AG08395 (cell line): ENCODE measurements around the gene CEP162.
"Not testable (repeated sequence)": the region's sequence is repeated elsewhere in the genome, so short reads cannot be mapped to it uniquely, and the experiment has no call there.

Experiments
- DNase-seq: peaks from one replicate; pipeline ENCODE4 v3.0.0; 2012; ENCODE audit warnings: mixed read lengths, low spot score

CEP162 gene

DNA sequence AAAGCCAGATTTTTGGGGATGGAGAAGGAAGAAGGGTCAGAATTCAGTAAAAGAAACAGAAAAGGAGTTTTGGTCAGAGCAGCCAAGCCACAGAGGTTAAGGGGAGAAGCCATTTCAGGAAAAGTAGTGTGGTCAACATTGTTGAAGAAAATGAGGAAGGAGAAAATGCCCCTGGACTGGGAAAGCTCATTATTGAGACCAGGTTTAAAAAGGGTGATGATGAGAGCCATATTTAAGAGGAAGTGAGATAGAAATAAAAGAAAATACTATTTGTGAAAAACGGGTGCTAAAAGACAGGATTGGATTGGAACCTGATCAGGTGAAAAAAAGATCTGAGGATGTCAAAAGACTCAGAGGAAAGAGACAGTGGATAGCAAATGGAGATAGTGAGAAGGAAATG, 75.8 kb downstream of the CEP162 start:
- no peak for DNase-seq

DNA sequence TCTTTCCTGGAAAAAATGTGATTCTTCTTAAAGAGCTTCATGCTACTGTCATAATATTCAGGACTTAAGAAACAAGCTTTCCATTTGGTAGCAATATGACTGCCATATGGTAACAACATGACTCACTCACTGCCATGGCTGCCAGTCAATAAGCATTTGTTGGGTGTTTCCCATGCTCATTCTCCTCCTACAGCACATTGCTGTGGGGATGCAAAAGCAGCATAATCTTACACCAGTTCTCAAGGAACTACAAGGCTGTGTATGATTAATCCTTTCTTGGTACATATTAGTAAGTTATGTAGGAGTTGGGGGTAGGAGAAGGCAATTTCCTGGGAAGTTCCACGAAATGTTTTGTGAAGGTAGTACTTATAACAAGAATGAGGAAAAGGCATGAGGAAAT, 76.7 kb downstream of the CEP162 start:
- DNase-seq: peak; percentile 64

DNA sequence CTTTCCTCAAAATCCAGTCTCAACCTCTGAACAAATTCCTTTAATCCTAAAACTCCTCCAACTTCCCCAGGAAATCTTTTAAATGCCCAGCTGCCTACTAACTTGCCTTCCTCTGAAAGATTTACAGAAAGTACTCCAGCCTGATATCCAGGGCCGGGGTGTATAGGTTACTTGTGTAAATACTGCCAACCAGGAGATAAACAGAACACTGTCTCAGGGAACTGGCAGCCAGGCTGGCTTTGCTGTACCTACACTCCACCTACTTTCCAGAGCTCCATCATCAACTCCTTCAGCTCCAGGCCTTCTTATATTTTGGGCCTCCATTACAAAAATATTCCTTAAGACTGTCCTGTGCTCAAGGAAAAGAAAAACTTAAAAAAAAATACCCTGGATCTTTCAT, 85.9 kb downstream of the CEP162 start:
- no peak for DNase-seq

GRCh38 chr6:84139311-84139710, 88.1 kb downstream of the CEP162 start:
- DNase-seq: no peak

DNA sequence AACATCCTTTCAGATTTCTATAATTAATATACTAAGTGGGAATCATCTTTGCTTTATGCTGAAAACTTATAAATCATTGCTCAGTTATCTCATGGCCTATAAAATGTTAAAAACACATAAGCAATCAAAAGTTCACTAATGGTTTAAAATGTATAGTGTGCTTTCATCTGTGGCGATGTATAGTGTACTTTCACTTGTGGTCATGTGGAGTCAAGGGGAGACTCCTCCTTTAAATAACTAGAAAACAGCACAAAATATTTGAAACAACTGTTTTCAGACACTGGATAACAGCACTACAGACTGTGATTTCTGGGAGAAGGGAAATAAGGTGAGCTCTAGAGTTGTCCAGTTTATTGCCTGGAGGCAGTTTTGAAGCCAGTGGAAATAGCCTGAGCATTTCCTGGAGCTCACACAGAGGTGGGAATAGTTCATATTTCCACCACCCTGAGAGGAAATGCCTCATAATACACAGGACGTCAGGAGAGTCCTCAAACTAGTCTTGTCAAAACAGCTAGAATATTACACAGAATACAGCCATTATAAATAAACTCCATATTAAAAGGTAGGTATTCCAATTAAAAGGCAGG, 89.4 kb downstream of the CEP162 start:
- DNase-seq: no peak

- DNase-seq: no peak
Measured at GRCh38 chr6:84137051-84137375, 90.4 kb downstream of the CEP162 start.

DNA sequence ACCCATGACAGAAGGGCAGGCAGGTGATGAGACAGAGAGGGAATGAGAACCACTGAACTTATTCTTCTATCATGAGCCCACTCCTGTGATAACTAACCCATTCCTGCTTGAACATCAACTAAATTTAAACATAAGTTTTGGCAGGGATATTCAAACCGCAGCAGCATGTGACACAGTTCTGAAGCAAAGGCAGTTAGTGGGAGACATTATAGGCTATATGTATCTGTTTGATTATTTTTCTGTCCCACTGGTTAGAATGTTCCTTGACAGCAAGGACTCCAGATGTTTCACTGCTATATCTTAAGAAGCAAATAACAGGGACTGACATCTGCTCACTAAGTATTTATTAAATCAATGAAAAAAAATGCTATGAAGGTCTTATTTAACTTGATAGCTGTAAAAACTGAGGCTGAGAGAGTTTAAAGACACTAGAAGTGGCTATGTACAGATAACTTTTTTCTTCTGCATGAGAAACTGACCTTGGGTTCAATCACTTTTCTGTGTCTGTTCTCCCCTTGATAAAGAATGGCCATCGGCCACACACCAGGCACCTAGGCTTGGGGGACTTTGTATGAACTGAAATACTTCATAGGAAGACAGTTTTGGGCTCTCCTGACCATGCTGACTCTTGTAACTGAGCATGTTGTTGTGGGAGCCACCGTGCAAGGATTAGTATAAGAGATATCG, 90.9 kb downstream of the CEP162 start:
- DNase-seq: no peak

DNA sequence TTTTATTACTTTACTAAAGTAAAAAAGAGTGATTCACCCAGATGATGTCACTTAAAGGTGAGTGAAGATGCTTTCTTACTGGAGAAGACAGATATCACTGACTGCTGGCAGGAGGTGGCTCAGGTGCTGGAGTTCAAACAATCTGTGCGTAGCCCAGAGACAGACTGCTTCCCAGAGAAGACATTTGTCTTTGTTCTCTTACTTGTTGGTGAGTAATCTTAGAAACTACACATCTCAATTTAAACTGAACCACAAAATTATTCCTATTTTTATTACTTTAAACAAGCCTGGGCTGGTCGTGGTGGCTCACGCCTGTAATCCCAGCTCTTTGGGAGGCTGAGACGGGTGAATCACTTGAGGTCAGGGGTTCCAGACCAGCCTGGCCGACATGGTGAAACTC, 92.2 kb downstream of the CEP162 start:
- no peak for DNase-seq

DNA sequence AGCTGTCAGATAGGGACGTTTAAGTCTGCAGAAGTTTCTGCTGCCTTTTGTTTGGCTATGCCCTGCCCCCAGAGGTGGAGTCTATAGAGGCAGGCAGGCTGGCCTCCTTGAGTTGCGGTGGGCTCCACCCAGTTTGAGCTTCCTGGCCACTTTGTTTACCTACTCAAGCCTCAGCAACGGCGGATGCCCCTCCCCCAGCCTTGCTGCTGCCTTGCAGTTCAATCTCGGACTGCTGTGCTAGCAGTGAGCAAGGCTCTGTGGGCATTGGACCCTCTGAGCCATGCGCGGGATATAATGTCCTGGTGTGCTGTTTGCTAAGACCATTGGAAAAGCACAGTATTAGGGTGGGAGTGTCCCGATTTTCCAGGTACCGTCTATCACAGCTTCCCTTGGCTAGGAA, 94.1 kb downstream of the CEP162 start:
- DNase-seq: not testable (repeated sequence)

- DNase-seq: not testable (repeated sequence)
Measured at GRCh38 chr6:84129588-84129987, 97.9 kb downstream of the CEP162 start.

DNA sequence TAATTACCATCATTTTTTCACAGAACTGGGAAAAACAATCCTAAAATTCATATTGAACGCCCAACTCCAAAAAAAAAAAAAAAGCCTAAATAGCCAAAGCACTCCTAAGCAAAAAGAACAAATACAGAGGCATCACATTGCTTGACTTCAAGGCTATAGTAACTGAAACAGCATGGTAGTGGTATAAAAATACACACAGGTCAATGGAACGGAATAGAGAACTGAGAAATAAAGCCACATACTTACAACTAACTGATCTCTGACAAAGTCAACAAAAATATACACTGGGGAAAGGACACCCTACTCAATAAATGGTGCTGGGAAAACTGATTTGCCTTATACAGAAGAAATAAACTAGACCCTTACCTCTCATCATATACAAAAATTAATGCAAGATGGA, 104.3 kb downstream of the CEP162 start:
- no peak for DNase-seq

DNA sequence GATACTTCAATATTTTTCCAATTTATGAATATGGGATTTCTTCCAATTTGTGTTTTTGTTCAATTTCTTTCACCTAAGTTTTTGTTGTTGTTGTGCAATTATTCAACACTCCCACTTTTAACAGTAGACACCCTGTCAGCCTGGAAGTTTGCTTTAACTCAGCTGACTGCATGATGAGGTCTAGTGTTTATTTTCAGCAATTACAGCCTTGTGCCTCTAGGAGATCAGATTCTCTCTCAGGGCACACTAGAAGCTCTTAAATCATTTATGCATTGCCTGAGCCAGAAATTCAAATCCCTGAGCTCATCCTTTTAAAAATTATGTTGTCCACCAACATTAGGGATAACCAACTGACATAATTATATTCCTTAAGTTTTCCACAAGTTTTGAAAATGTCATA, 108.2 kb downstream of the CEP162 start:
- no peak for DNase-seq

DNA sequence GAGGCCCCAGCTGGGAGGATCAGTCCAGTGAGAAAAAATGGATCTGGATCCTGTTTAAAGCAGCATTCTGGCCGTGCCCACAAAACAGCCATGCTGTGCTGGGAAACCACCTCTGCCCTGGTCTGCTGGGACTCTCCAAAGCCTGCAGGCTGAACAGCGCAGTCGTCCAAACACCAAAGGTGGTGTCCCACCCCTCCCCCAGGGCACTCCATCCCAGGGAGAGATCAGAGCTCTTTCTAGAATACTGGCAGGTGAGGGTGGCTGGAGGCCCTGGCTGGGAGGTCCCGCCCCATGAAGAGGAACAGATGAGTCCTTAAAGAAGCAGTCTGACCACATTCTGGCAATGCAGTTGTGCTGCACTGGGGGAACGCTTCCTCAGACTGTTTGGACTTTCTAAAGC, 109.3 kb downstream of the CEP162 start:
- DNase-seq: no peak

GRCh38 chr6:84114933-84115594, 112.4 kb downstream of the CEP162 start:
- not testable (repeated sequence) for DNase-seq

DNA sequence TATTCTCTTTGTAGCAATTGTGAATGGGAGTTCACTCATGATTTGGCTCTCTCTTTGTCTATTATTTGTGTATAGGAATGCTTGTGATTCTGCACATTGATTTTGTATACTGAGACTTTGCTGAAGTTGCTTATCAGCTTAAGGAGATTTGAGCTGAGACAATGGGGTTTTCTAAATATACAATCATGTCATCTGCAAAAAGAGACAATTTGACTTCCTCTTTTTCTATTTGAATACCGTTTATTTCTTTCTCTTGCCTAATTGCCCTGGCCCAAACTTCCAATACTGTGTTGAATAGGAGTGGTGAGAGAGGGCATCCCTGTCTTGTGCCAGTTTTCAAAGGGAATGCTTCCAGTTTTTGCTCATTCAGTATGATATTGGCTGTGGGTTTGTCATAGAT, 116.1 kb downstream of the CEP162 start:
- DNase-seq: not testable (repeated sequence)

- no peak for DNase-seq
Measured at GRCh38 chr6:84107495-84107894, 119.9 kb downstream of the CEP162 start.

DNA sequence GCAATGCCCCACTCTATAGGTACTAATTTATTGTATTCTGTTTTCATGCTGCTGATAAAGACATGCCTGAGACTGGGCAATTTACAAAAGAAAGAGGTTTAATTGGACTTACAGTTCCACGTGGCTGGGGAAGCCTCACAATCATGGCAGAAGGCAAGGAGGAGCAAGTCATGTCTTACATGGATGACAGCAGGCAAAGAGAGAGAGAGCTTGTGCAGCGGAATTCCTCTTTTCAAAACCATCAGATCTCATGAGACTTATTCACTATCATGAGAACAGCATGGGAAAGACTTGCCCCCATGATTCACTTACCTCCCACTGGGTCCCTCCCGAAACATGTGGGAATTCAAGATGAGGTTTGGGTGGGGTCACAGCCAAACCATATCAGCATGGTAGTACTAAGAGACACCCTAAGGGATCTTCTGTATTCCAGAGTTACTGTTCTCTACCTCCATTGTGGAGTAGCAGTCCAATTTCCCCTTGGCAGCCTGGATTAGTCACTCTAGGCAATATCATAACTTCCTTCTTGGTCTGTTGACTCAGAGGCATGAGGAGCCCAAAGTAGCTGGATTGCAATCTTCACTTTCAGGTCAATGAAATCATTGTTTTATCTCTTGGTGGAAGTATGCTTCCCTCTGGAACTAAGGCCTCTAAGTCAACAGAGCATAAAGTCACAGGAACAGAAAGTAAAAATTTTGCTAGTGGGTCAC, 122.1 kb downstream of the CEP162 start:
- DNase-seq: peak; percentile 58

DNA sequence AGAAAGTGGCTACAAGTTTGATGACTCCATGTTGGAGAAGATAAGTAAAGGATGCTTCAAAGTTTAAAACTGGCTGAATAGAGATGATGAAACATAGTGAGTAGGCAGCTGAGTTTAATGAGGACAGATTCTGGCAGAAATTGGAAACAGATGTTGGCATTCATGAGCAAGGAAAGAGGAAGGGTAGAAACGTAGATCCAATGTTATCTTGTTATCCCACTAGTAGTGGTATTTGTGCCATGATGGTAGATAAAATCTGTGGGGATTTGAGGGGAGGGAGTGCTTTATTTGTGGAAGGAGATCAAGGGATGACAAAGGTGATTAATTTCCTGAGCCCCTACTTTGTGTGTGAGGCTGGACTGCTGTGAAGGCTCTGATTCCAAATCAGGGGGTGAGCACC, 124.4 kb downstream of the CEP162 start:
- peak; percentile 70 for DNase-seq

DNA sequence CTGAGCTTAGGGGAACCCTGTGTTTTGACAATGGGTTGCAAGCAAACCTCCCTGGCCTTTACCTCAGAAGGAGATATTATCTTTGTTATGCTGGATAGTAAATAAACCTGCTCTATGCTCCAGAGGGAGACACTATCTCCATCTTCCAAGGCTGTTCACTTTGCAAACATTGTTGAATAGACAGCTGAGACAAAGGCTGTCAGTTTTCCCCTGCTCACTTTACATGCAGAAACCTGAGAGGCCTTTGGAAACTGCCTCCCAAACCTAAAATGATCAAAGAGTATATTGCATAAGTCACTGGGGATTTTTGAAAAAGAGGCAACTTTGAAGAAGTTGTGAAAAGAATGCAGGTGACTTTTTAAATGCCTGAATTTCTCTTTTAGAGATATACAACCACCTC, 132.3 kb downstream of the CEP162 start:
- no peak for DNase-seq

DNA sequence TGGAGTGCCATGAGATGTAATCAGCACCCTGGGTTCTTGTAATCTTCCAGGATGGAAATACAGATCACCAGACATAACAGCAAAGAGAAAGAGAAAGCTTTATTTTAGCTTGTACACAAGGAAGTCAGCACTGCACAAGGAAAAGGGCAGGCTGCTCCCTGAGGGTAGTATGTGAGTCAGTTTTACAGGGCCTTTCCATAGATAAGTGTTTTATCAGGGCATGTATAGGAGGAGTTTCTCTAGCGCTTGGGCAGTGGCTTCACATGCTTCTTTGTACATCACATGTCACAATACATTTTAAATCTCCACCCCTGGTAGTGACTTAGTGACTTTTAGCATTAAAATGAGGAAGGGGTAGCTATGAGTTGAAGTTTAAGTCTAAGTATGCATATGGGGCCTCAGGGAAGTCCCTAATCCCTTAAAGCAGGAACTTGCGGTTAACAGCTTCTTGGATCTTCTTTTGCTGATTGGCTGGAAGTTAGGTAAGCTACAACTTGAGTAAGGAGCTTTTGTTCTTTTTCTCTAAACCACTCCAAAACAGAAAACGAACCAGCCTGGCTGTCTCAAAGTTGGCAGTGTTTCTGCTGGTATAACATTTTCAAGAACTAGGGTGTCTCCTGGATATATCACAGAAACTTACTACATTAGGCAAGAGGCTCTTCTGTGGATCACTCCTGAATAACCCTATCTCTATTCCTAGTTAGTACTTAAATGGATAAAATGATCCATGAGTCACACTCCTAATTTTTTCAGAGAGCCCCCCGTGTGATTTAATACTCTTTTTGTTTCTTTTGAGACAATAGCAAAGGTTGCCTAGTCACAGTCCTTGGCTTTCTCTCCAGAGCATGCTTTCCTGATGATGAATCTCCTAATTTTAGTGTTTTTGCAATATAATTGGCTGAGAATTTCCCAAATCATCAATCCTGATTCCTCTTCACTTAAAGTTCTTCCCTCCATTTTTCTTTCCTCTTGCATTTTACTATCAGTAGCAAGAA, 133.7 kb downstream of the CEP162 start:
- peak; percentile 26 for DNase-seq

GRCh38 chr6:84089552-84089951, 137.9 kb downstream of the CEP162 start:
- DNase-seq: no peak

DNA sequence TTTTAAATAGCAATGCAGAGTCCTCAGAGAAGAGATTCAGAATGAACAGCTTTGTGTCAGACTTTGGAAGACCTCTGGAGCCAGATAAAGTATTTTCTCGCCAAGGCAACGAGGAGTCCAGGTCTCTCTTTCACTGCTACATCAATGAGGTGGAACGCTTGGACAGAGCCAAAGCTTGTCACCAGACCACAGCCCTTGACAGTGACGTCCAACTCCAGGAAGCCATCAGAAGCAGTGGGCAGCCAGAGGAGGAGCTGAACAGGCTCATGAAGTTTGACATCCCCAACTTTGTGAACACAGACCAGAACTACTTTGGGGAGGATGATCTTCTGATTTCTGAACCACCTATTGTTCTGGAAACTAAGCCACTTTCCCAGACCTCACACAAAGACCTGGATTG, 138.4 kb downstream of the CEP162 start:
- no peak for DNase-seq
